Measurements from ENCODE around the gene PLCB3.
A peak's percentile ranks its signal among the peaks of the same experiment; 100 is the strongest.

The PLCB3 gene

DNA sequence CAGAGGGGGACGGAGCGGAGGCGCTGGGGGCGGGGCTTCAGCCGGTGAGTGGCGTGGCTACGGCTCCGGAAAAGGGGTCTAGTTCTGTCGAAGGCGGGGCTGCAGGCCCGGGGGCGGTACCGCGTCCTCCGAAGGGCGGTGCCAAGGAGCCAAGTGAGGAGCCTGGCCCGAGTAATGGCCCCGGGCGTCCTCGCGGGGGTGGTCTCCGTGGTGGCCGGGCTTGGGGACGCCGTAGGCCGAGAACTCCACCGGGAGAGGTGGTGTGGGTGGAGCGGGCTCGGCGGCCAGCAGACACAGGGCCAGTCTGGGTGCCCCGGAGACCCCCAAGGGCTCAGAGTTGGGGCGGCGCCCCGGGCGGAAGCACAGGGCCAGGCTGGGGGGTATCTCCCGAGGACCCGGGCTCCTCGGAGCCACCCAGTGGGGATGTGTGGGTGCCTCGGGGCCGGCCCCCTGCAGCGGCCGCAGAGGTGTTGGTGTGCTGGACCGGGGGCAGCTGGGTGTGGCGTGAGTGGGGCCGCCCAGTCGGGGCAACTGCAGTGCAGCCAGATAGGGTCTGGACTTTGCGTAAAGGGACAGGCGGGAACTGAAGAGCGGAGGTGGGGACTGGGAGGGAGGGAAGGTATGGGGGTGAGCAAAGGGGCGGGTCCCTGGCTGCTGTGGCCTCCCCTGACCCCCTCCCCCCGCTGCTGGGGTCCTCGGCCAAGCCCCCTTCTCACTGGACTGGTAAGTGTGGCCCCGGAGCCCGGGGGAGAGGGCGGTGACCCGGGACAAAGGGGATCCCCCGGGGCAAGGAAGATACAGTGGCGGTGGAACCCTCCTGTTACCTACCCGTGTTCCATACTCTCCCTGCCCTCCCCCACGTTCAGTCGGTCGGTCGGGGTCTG is 9.6 kb upstream of the PLCB3 start:
- ATAC-seq (ENCODE audit: low read depth) (peak; percentile 11), DNase-seq (ENCODE audit: low spot score) (no peak)
- H3K4me3 ChIP-seq (ENCODE audit: severe bottlenecking), result peak overlapping the region; percentile 59
- TF ChIP-seq CTCF (IDR thresholded peaks at IDR 0.05; ENCODE audit: poor library complexity, severe bottlenecking), result no peak
- no peaks in the 10 kb centered on the region for H3K27me3 ChIP-seq (ENCODE audit: insufficient read depth, poor library complexity, severe bottlenecking)
- H3K27ac ChIP-seq (ENCODE audit: poor library complexity, severe bottlenecking), result peak overlapping the region; percentile 98
- H3K4me1 ChIP-seq (ENCODE audit: insufficient read depth, poor library complexity, severe bottlenecking), result peaks cover 14% of the 10 kb centered on the region
- H3K9me3 ChIP-seq (ENCODE audit: severe bottlenecking), result no peaks in the 10 kb centered on the region
- H3K36me3 ChIP-seq (ENCODE audit: low read depth), result peaks cover 37% of the 10 kb centered on the region

DNA sequence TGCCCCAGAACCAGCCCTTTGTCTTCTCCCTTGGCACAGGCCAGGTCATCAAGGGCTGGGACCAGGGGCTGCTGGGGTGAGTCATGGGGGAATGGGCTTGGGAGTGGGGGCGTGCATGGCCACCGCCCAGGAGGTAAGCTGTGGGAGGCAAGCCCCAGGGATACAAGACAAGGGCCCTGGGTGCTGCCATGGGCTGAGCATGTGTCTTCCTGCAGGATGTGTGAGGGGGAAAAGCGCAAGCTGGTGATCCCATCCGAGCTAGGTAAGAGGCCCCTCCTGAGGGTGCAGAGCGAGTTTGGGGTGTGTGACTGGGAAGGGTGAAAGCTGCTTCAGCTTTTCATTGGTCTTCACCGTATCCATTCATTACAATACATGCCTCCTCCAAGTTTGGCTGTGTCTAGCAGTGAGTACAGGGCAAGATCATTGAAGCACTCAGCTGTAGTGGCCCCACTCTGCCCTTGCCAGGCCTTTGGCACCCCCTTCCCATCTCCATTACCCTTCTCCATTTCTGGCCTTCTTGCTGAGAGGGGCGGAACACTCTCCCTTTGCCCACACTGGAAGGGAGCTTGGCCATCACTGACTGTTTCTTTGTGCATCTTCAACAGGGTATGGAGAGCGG is 8.0 kb upstream of the PLCB3 start:
- H3K36me3 ChIP-seq (ENCODE audit: low read depth), result peaks cover 36% of the 10 kb centered on the region
- H3K27me3 ChIP-seq (ENCODE audit: insufficient read depth, poor library complexity, severe bottlenecking), result no peaks in the 10 kb centered on the region
- no peaks in the 10 kb centered on the region for H3K9me3 ChIP-seq (ENCODE audit: severe bottlenecking)
- TF ChIP-seq CTCF (IDR thresholded peaks at IDR 0.05; ENCODE audit: poor library complexity, severe bottlenecking), result no peak
- ATAC-seq (ENCODE audit: low read depth) (no peak), DNase-seq (ENCODE audit: low spot score) (no peak)
- H3K4me3 ChIP-seq (ENCODE audit: severe bottlenecking), result no peak overlapping the region
- H3K27ac ChIP-seq (ENCODE audit: poor library complexity, severe bottlenecking), result peak overlapping the region; percentile 98
- H3K4me1 ChIP-seq (ENCODE audit: insufficient read depth, poor library complexity, severe bottlenecking), result peaks cover 14% of the 10 kb centered on the region

DNA sequence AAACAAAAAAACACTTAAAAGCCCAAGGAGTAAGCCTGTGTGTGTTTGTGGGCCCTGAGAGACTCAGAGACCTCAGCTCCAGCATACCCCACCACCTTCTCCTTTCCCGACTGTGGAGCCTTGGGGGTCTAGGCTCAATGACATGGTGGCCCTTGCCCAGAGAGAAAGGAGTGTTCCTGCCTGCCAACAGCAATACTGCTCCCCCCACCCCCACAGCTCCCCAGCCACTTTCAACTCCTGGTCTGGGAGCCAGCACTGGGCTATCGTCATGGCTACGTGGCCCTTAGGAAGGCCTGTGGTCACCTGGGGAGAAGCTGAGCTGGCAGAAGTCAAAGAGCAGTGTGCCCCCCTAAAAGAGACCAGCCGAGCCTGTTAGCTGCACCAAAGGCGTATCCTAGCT is 7.2 kb upstream of the PLCB3 start:
- peaks cover 14% of the 10 kb centered on the region for H3K4me1 ChIP-seq (ENCODE audit: insufficient read depth, poor library complexity, severe bottlenecking)

DNA sequence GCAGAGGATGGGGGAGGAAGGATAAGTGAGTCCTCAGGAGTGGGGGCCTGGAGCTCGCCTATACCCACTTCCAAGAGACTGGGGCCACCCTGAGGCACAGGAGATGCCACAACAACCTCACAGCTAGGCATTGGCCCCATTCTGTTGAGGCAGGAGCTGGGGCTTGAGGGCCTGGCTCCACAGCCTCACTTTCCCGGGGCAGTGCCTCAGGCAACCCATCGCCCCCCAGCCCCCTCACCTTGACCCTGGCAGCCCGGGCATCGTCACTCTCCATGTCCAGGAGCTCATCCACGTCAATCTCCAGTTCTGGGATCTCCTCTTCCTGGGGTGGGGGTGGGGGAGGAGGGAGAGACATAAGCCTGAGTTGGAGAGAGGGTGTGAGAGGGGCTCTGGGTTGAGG is 6.4 kb upstream of the PLCB3 start:
- Histone ChIP-seq H3K27ac (ENCODE audit: poor library complexity, severe bottlenecking) (peak overlapping the region; percentile 98), H3K9me3 (ENCODE audit: severe bottlenecking) (no peaks in the 10 kb centered on the region), H3K36me3 (ENCODE audit: low read depth) (peaks cover 30% of the 10 kb centered on the region), H3K4me3 (ENCODE audit: severe bottlenecking) (peak overlapping the region; percentile 76), H3K4me1 (ENCODE audit: insufficient read depth, poor library complexity, severe bottlenecking) (peaks cover 9% of the 10 kb centered on the region), H3K27me3 (ENCODE audit: insufficient read depth, poor library complexity, severe bottlenecking) (no peaks in the 10 kb centered on the region)
- no peak for ATAC-seq (ENCODE audit: low read depth)
- TF ChIP-seq CTCF (IDR thresholded peaks at IDR 0.05; ENCODE audit: poor library complexity, severe bottlenecking), result no peak
- DNase-seq (ENCODE audit: low spot score), result no peak

More for the DNA sequence above, 7.2 kb upstream of the PLCB3 start:
- H3K27ac ChIP-seq (ENCODE audit: poor library complexity, severe bottlenecking), result peak overlapping the region; percentile 98
- peaks cover 30% of the 10 kb centered on the region for H3K36me3 ChIP-seq (ENCODE audit: low read depth)
- no peaks in the 10 kb centered on the region for H3K9me3 ChIP-seq (ENCODE audit: severe bottlenecking)
- DNase-seq (ENCODE audit: low spot score) (no peak), ATAC-seq (ENCODE audit: low read depth) (no peak)
- TF ChIP-seq CTCF (IDR thresholded peaks at IDR 0.05; ENCODE audit: poor library complexity, severe bottlenecking), result no peak
- no peaks in the 10 kb centered on the region for H3K27me3 ChIP-seq (ENCODE audit: insufficient read depth, poor library complexity, severe bottlenecking)
- H3K4me3 ChIP-seq (ENCODE audit: severe bottlenecking), result no peak overlapping the region
